Kidney (tissue), 14 donors: Measurements from ENCODE around the gene FOXC2. TPM values are rescaled to one million over a fixed set of nuclear protein-coding genes. Genes with fewer than 3 reads are reported as not detected.

ENCODE experiments used
- DNase-seq, 5 donors: peaks; one replicate each; pipeline ENCODE4 v3.0.0-alpha.2; 2013 to 2020
- FAIRE-seq: peaks from 2 replicates; lab custom pipeline; 2012; peaks lifted over from hg19 to GRCh38; lab: Jason Lieb, UNC
- H3K27ac ChIP-seq, 2 donors: one replicate each; pipeline ENCODE4 v1.7.0; 2013; ENCODE audit warnings: low read depth in 2 of 2, low read length in 2 of 2, inconsistent platforms in 1 of 2
- H3K27me3 ChIP-seq: one replicate; pipeline ENCODE4 v1.7.1; 2013; ENCODE audit warnings: low read length, inconsistent platforms; ENCODE audit not compliant: control insufficient read depth, insufficient read depth
- H3K36me3 ChIP-seq, 3 donors: one replicate each; pipeline versions ENCODE4 v1.7.0 to v1.7.1; 2013; ENCODE audit warnings: low read length in 3 of 3, control low read depth in 1 of 3, inconsistent platforms in 1 of 3; ENCODE audit not compliant: insufficient read depth in 3 of 3, control insufficient read depth in 2 of 3
- H3K4me1 ChIP-seq, 3 donors: one replicate each; pipeline versions ENCODE4 v1.7.0 to v1.7.1; 2013; ENCODE audit warnings: low read length in 3 of 3, inconsistent platforms in 1 of 3, low read depth in 1 of 3; ENCODE audit not compliant: control insufficient read depth in 2 of 3, insufficient read depth in 2 of 3
- H3K4me3 ChIP-seq, 3 donors: one replicate each; pipeline versions ENCODE4 v1.7.0 to v1.8.1; 2013; ENCODE audit warnings: low read length in 3 of 3, control low read depth in 1 of 3, inconsistent platforms in 1 of 3
- H3K9ac ChIP-seq, 3 donors: one replicate each; pipeline versions ENCODE4 v1.7.0 to v1.7.1; 2013; ENCODE audit warnings: low read length in 3 of 3, control low read depth in 1 of 3, inconsistent platforms in 1 of 3
- H3K9me3 ChIP-seq, 3 donors: one replicate each; pipeline versions ENCODE4 v1.7.0 to v1.7.1; 2013; ENCODE audit warnings: low read length in 3 of 3, control low read depth in 1 of 3, inconsistent platforms in 1 of 3; ENCODE audit not compliant: control insufficient read depth in 2 of 3, insufficient read depth in 1 of 3
- intact Hi-C: fragments of 100-400 bp; cut with DNase I; formaldehyde crosslinking; loops from one replicate; pipeline ENCODE4 v1.11.1; 2022
- polyA plus RNA-seq: library from polyadenylated mRNA; stranded (reverse); fragments of 350-450 nt; fragmentation: Illumina TruSeq; extraction: RNeasy Lipid Tissue Mini Kit (QIAGEN cat#74804); gene quantifications from one replicate; pipeline ENCODE4 v1.2.3, GENCODE V29; 2014; ENCODE audit warnings: low read depth, low replicate concordance; ENCODE audit not compliant: insufficient read depth
- total RNA-seq: library from RNA; stranded (reverse); fragmentation: NEBNext Ultra II Directional; extraction: Animal tissue kit (Norgen Biotek cat#: 25700); gene quantifications from one replicate; pipeline ENCODE4 v1.2.1, GENCODE V29; 2021
- TF ChIP-seq, protein P1 (sequence below): IDR thresholded peaks from 3 replicates; pipeline ENCODE4 v1.5.1; 2012; ENCODE audit warnings: mild to moderate bottlenecking, moderate library complexity, borderline replicate concordance; ENCODE audit not compliant: insufficient read depth; ENCODE audit errors: extremely low read depth
- donor health status: control.
- donor health status: control.
- donor health status: control.
- donor health status: control.
- donor health status: control.
- donor health status: DM: yes; HTN: yes; CAD: no.
- donor health status: Normal renal cell carcinoma (clear cell type).

The FOXC2 gene
- total and polyA plus RNA-seq, 2 donors from 2014 or later: 3.8 to 6.3 TPM

DNA sequence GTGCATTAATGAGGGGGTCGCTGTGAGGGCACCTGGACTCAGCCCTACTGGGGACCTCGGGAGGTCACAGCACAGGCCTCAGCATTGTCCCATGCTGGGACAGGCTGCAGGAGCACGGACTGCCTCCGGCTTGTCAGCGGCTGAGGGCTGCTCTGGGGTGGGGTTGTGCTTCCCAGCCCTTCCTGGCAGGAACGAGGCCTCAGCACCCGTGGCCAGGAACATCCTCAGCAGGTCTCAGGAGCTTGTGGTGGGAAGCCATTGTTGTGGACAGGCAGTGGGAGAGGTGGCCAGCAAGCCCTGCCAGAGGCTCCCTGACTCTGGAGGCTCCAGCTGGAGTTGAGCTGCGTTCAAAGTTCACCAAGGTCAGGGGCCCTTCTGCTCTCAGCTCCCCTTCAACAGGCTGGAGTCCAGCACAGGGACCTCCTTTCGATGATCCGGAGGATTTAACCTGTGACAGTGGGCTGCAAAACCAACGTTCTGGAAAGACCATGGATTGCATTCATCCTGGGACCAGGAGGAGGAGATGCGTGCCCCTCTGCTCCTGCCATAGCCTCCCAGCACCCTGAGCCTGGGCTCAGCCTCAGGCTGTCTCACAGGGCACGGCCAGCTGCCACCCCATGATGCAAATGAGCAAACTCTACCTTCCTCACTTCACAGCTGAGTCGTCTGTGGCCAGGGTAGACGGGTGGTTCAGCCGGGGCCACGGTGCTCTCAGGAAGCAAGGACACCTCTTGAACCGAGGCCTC lies 44.3 kb downstream of the FOXC2 start:
- Histone ChIP-seq H3K27ac (peak overlapping the region; percentile 58 to 63), H3K4me3 (no peak overlapping the region), H3K36me3 (no peaks in the 10 kb centered on the region), H3K9ac (no peak overlapping the region), H3K9me3 (no peaks in the 10 kb centered on the region), H3K4me1 (peaks cover 0 to 10% (median 0%) of the 10 kb centered on the region in 3 donors), H3K27me3 (no peaks in the 10 kb centered on the region)
- no peak for FAIRE-seq
- intact Hi-C loops: no loop called here
- TF ChIP-seq, protein P1, sequence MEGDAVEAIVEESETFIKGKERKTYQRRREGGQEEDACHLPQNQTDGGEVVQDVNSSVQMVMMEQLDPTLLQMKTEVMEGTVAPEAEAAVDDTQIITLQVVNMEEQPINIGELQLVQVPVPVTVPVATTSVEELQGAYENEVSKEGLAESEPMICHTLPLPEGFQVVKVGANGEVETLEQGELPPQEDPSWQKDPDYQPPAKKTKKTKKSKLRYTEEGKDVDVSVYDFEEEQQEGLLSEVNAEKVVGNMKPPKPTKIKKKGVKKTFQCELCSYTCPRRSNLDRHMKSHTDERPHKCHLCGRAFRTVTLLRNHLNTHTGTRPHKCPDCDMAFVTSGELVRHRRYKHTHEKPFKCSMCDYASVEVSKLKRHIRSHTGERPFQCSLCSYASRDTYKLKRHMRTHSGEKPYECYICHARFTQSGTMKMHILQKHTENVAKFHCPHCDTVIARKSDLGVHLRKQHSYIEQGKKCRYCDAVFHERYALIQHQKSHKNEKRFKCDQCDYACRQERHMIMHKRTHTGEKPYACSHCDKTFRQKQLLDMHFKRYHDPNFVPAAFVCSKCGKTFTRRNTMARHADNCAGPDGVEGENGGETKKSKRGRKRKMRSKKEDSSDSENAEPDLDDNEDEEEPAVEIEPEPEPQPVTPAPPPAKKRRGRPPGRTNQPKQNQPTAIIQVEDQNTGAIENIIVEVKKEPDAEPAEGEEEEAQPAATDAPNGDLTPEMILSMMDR: no peak
- DNase-seq: no peak

DNA sequence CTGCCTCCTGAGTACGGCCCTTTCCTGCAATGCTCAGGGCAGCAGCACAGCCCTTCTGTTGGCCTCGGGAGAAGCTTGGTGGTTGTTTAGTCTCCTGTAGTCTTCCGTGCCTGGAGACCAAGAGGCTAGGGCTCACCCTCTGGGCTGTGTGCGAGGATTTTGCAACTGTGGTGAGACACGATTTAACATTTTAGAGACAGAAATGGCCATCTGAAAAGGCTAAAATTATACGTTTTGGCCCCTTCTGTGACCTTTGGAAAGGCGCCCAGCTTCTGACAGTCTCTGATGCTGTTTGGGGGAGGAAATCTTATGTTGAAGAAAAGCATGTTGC lies 44.9 kb downstream of the FOXC2 start:
- peaks cover 0 to 10% (median 0%) of the 10 kb centered on the region in 3 donors for H3K4me1 ChIP-seq
- no peaks in the 10 kb centered on the region for H3K36me3 ChIP-seq
- H3K27me3 ChIP-seq: no peaks in the 10 kb centered on the region
- TF ChIP-seq, protein P1: no peak
- peak overlapping the region; percentile 58 to 63 for H3K27ac ChIP-seq
- intact Hi-C loops: no loop called here
- no peak overlapping the region for H3K4me3 ChIP-seq
- no peak overlapping the region for H3K9ac ChIP-seq
- FAIRE-seq: no peak
- DNase-seq: peak in 4 of 5 donors; percentile 73 to 92 (median 79)
- H3K9me3 ChIP-seq: no peaks in the 10 kb centered on the region

DNA sequence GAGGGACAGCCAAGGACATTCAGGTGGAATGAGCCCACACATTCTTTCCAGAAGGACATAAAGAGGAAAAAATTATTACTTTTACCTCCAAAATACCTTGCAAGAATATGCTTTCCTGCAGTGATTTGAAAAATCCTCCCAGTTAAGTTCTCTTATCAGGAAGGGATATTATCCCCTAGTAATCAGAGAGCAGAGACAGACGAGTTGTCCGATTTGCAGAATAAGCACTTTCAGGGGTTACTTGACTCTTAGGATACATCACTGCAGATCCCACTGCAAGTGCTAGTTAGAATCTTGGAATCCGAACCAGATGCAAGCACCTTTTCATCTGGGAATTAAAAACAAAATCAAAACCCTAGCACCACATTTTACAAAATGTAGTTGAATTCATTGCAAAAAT lies 45.3 kb downstream of the FOXC2 start:
- FAIRE-seq (no peak), DNase-seq (no peak)
- no peaks in the 10 kb centered on the region for H3K9me3 ChIP-seq
- intact Hi-C loops: no loop called here
- TF ChIP-seq, protein P1: no peak
- H3K27me3 ChIP-seq: no peaks in the 10 kb centered on the region
- H3K9ac ChIP-seq: no peak overlapping the region
- H3K36me3 ChIP-seq: no peaks in the 10 kb centered on the region
- peaks cover 0 to 10% (median 0%) of the 10 kb centered on the region in 3 donors for H3K4me1 ChIP-seq
- no peak overlapping the region for H3K27ac ChIP-seq
- no peak overlapping the region for H3K4me3 ChIP-seq
